GM19099 (cell line): ENCODE results near the gene POMGNT1.

Experiments used
- POLR2A ChIP-seq: IDR thresholded peaks from 3 replicates; pipeline ENCODE4 v1.6.1; 2011; ENCODE audit warnings: low read depth; ENCODE audit not compliant: insufficient read length; ENCODE audit errors: extremely low read depth

Gene POMGNT1

GRCh38 chr1:46188295-46189030 lies 9.8 kb downstream of the POMGNT1 start:
- no peak for TF ChIP-seq POLR2A

DNA sequence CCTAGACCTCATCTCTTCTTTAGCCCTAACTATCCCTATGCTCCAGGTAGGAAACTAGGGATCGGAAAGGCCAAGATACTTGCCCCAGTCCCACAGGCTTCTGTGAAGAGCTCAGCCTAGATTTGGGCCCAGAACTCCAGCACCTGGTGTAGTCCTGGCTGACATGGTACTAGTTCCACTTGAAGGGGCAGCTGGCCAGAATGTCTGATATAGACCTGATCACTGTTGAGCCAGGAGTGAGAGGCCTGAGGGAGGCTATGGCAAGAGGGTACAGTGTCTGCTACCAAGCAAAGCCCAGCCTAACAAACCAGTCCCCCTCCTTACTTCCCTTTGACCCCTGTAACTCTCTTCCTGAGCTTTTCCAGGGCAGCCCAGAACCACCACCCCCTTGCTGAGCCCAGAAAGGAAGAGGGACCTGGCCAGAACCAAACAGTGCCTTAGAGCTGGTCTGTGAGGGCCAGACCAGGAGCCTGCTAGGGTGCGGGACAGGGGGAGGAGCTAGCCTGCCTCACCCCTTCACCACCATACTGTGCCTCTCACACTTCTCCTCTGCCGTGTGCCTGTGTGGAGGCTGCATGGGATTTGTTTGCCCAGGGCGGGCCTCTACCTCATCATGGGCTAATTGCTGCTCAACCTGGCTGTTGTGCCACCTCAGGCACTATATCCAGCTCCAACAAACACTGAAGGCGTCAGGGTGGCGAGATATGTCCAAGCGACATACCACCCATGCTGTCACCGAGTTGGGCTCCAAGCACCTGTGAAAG lies 10.9 kb downstream of the POMGNT1 start:
- no peak for TF ChIP-seq POLR2A

DNA sequence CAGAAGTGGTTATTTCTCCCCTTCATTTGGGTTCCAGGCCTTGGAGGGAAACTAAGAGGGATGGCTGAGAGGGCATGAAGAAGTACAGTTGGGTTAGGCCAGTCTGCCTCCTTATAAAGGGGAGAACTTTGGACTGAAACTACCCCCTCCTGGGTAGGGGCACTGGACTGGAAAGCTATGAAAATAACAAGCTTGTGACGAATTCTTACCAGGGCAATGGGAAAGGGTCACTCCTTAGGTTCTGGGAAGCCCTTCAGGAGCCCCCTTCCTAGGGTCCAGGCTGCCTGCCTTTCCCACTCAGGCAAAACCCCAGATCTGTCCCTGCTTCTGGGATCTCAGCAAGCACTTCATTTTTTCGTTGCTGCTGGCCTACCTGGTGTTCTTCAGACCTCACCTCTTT lies 12.2 kb downstream of the POMGNT1 start:
- TF ChIP-seq POLR2A, result no peak

DNA sequence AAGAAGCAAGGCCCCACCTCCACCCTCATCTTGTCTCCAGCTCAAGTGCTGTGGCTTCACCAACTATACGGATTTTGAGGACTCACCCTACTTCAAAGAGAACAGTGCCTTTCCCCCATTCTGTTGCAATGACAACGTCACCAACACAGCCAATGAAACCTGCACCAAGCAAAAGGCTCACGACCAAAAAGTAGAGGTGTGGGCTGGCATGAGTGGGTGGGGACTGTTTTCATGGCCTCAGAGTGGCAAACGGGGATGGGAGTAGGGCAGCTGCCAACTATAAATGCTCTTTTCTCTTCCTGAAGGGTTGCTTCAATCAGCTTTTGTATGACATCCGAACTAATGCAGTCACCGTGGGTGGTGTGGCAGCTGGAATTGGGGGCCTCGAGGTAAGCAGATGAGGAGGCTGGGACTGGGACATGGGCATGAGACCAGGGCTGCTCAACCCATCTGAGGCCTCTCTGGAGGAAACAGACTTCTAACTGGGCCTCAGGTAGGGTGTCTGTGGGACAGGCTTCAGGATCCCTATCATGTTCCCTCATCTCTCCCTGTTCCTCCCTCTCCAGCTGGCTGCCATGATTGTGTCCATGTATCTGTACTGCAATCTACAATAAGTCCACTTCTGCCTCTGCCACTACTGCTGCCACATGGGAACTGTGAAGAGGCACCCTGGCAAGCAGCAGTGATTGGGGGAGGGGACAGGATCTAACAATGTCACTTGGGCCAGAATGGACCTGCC lies 13.1 kb downstream of the POMGNT1 start:
- TF ChIP-seq POLR2A, result no peak

- TF ChIP-seq POLR2A, result no peak
These were observed 14.2 kb downstream of the POMGNT1 start for GRCh38 chr1:46183926-46184557.

DNA sequence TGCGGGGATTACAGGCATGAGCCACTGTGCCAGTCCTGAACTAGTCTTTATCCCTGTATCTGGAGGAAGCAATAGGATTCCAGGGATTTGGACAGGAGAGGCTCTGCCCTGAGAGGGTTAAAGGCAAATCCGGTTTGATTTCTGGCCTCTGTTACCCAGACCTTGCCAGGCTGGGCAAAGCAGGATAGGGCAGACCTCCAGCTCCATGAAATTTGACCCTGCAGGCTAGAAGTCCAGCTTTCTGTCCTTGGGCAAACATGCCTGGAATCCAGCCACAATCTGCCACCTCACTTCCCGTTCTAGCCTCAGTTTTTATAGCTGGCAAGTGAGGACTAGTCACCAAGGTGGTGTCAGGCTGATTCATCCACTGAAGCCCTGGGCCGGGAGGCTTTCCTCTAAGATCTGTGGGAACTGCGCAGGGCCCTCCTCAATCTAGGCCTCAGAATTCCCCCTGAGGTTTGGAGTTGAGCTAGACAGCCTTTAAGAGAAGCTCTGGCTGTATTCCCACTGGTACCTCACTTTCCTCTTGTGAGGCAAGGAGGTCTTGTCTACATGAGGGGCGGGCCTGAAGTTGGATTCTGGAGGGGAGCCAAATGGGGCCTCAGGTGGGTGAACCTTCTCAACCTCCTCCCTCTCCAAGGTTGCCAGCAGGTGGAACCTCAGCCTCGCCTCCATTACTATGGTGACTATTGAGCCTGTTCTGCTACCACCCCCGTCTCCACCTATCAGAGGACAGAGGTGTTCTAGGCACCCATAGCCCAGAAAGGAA lies 15.0 kb downstream of the POMGNT1 start:
- TF ChIP-seq POLR2A, result no peak

- TF ChIP-seq POLR2A, result no peak
These were observed 16.6 kb downstream of the POMGNT1 start for GRCh38 chr1:46181343-46182260.

DNA sequence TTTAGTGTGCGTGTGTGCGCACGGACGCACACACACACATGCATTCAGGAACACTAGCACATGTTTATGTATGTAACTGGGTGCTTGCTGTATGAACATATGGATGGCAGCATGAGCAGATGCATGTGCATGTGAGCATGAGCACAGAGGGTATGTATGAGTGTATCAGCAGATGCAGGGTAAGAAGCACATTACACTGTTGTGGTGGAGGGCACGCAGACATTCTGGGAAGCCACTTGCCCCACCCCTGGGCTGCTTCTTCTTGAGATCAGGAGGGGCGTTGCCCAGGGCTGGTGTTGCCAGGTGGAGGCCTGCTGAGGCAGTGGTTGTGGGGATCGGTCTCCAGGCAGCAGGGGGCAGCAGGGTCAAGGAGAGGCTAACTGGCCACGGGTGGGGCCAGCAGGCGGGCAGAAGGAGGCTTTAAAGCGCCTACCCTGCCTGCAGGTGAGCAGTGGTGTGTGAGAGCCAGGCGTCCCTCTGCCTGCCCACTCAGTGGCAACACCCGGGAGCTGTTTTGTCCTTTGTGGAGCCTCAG lies 18.1 kb downstream of the POMGNT1 start:
- no peak for TF ChIP-seq POLR2A

DNA sequence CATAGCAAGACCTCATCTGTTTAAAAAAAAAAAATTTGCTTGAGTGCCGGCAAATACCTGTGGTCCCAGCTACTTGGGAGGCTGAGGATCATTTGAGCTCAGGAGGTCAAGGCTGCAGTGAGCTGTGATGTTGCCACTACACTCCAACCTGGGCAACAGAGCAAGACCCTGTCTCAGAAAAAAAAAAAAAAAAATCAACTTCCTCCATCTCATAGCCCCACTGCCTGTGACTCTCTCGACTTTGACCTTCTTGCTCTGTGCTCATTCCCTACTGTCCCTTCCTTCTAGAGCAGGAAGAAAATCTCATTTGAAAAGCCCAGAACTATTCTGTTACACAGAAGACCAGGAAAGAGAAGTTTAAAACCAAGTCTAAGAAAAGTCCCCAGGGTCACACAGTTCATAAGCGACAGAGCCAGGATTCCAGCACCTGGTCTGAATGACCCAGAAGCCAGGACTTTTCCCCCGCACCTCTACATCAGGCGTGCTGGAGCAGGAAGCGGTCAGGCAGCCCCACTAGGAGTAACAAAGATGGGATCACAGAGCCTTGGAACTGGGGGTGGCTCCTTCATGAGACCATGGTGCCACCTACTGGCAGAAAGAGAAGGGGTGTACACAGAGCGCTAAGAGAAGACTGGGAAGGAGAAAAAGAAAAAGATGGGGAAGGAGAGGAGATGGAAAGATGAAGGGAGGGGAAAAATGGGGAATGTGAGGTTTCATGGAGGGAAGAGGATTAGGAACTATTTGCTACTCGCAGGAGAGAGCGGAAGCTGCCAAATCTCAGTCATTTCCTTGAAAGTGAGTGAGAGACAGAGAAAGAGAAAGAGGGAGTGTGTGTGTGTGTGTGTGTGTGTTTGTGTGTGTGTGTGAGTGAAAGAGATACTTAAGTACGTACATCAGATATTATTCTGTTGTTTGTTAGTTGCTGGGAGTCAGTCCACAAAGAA lies 18.8 kb downstream of the POMGNT1 start:
- no peak for TF ChIP-seq POLR2A

DNA sequence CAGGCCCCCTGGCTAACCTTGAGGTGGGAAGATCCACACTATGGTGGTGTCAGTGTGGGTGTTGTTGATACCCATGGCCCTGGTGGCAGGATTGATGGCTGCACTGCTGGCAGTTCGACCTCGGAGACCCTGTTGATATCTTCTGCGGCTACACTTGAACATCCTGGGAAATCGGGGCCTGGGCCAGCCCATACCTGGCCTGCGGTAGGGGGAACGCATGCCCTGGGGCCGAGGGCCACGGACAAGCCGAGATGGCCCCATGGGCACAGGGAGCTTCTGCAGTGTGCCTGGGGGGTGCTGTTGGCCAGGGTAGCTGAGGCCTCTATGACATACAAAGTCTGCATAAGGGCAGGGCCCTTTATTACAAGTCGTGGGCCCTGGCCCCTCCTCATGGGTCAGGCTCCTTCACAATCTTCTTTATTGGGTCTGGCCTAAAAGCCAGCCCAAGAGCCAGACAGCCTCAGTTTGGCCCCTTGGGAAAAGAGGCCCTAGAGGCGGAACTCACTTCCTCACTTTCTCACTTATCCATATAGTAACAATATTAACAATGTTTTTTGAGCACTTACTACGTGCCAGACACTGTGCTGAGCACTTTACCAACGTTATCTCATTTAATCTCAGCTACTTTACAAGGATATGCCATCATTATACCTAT lies 21.9 kb downstream of the POMGNT1 start, which contains the start of gene P3R3URF:
P3R3URF (minus strand) TSS at position 278 of the 655 bp plus-strand sequence; CDS start at position 261, 17 bp downstream.
- no peak for TF ChIP-seq POLR2A

- TF ChIP-seq POLR2A, result no peak
These were observed 23.0 kb downstream of the POMGNT1 start for GRCh38 chr1:46175243-46175642.
